DMS53 treated with DMSO at 0.1 percent for 48 hours (cell line): Measurements from ENCODE around the gene APRT.
A peak's percentile ranks its signal among the peaks of the same experiment; 100 is the strongest.
"Not testable (repeated sequence)": the region's sequence is repeated elsewhere in the genome, so short reads cannot be mapped to it uniquely, and the experiment has no call there.

ENCODE experiments used
- DNase-seq: peaks from one replicate; lab custom pipeline; 2025; ENCODE audit not compliant: unreplicated experiment; lab: John Stamatoyannopoulos, UW

Gene APRT

DNA sequence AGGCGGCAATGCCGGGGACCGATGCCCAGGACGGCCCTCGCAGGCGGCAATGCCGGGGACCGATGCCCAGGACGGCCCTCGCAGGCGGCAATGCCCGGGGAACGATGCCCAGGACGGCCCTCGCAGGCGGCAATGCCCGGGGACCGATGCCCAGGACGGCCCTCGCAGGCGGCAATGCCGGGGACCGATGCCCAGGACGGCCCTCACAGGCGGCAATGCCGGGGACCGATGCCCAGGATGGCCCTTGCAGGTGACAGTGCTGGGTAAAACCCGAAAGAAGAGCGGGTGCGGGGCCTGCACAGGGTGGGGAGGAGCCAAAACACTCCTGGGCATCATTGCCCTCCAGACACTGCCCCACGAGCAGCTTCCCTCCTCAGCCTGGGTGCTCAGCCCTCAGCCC lies 11.9 kb upstream of the APRT start:
- DNase-seq, result not testable (repeated sequence)

DNA sequence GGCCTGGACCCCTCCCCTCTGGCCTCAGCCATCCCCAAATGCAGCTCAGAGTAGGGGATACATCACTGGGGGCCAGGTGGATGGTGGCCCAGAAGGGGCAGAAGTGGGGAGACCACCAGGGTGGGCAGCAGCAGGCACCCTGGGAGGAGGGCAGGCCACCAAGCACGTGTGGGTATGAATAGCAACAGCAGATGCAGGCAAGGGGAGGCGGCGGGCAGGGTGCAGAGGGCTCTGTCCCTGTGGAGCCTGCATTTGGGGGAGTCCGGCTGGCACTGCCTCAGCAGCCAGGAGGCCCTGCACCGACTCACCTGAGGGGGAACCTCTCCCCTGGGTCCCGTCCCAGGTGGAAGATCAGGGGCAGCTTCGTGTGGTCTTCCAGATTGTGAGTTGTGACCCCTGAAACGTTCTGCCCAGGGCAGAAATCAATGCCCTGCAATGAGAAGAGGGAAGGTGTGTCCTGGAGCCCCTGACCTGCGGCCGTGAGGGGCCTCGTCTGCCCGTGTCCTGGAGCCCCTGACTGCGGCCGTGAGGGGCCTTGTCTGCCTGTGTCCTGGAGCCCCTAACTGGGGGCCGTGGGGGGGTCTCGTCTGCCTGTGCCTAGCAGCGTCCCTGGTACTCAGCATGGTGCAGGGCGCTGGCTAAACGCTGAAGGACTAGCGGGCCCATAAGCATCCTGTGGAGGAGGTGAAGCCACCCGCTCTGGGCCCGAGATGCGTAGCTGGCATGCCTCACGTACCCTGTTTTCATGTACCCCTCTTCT lies 10.7 kb upstream of the APRT start:
- no peak for DNase-seq

DNA sequence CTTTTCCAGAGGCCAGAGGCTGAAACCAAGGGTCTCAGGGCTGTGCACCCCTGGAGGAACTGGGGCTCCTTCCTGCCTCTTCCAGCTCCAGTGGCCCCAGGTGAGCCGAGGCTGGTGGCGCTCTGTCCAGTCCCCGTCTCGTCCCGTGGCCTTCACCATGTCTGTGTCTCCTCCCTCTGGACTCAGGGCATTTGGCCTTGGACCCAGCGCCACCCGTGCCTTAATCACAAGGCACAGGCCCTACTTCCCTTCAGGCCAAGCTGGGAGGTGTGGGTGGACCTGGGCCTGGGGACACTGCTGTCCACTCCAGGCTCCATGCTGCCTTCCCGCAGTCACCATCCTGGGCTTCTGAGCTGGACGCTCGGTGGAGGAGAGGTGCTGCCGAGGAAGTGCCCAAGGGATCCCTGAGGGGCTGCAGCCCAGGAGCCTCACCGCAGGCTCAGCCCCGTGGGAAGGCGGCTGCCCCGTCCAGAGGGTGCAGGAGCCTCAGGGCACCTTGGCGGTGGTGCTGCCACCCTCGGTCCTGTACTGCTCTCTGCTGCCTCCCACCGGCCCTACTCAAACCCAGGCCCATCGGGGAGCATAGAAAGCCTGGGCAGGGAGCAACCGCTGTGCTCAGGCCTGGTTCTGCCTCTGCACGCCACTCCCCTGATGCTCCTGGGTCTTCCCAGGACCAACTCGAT lies 9.6 kb upstream of the APRT start:
- no peak for DNase-seq

DNA sequence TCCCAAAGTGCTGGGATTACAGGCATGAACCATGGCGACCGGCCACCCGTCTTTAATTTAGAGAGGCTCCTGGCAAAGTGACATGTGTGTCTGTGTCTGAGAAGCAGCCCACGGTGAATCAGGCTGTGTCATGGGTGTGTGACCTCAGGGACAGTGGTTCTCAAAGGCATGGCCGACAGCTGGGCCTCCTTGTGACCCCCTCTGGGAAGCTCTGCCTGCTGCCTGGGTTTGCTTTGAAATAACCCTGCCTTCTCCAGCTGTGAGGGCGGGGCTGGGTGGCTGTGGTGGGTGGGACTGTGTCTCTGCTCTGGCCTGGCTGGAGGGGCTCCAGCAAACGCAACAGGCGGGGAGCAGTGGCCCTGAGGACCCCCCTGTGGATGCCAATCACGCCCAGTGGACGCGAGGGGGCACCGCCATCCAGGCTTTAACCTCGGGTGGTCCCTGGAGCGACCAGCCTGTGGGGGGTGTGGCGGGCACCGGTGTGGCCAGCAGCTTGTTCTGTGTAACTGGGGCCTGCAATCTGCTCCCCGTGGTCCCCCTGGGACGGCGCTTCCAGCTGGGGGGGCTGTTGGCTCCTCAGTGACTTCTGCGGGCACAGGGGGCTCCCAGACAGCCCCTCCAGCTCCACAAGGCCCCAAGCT lies 8.8 kb upstream of the APRT start:
- DNase-seq, result no peak

DNA sequence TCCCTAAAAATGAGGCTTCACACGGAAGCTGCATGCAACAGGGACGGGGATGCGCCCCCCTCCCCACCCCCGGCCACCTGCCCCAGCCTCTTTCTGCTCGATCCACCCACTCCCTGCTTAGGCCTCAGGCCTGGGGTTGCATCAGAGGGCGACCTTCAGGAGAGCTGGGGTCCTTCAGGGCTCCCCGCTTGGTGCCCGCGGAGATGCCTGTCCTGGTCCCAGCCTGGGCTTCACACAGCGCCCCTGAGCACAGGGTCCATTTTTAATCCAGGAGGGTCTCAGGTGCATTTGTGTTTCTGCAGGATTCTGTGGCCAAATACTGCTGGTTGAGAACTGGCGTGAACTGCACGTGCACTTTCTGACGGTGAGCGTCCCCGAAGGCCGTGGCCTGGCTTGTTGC lies 7.4 kb upstream of the APRT start:
- no peak for DNase-seq

DNA sequence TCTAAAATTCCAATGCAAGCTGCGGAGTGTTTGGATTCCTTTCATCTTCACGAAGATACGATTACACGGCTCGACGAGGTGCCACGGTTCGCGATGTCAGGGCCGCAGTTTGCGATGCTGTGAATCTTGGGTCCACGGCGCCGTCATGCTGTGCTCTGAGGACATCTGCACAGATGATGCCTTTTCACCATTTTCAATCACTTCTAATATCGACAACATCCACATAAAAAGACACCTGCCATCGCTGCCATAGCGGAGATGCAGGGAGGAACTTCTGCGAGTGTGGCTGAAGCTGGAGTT lies 6.8 kb upstream of the APRT start:
- no peak for DNase-seq

DNA sequence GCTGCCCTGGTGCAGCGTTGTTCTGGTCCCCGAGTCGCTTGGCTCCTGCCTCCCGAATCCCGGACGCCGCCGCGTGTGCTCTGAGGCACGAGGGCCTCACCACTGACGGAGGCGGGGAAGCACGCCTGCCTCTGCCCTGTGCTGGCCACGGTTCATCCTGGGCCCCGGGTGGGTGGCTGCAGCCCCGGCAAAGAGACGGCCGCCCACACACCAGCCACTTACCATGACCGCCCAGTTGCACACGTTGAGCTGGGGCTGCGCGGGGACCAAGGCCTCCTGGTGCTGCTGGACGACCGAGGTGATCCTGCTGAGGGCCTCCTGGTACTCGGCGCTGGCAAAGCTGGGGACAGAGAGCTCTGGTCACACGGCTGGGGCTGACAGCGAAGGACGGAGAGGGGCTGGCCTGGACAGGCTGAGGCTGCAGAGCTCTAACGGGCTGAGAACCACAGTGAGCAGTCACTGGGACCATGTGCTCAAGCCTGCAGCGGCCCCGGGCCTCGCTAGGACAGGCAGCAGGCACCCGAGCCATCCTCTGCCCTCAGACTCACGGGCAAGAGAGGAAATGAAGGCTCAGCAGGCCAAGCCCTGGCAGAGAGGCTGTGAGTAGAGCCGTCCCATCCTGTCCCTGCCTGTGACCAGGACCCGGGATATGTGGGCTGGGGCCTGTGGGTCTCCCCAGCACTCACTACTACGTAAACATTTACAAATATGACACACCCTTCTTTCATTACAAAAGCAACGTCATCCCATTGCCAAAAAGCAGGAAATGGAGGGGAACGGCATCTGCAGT lies 6.3 kb upstream of the APRT start:
- no peak for DNase-seq

DNA sequence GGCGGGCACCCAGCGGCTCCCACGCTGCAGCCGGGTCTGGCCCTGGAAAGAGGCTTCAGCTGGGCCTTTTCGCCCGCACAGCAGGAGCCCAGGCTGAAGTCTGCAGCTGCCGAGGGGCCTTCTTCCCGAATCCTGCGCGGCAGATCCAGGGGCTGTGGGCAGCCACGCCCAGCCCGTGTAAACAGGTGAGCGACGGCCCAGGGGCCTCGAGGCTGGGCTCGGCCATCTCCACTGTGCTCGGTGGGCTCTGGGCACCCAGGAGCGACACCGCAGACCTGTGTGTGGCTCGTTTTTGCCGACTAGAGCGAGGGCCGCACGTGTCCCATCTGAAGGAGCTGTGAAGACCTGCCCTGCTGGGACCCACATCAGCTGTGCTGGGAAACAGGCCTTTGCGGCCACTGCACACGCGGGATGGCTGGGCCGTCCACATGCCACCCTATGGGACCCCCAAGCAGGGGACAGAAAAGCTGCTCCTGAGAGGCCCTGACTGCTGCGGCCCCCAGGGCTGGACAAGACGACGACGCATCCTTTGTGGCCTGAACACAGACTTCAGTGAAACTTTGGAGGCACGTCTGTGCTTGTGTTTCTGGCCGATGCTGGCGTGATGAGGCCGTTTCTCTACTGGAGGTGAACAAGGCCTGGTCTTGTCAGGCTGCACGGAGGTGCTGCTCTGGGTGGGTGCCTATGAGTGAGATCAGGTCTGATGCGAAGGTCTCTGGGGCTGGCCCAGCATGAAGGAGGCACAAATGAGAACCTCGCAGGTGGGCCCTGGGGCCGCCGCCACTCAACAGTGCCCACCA lies 5.2 kb upstream of the APRT start:
- DNase-seq, result no peak

DNA sequence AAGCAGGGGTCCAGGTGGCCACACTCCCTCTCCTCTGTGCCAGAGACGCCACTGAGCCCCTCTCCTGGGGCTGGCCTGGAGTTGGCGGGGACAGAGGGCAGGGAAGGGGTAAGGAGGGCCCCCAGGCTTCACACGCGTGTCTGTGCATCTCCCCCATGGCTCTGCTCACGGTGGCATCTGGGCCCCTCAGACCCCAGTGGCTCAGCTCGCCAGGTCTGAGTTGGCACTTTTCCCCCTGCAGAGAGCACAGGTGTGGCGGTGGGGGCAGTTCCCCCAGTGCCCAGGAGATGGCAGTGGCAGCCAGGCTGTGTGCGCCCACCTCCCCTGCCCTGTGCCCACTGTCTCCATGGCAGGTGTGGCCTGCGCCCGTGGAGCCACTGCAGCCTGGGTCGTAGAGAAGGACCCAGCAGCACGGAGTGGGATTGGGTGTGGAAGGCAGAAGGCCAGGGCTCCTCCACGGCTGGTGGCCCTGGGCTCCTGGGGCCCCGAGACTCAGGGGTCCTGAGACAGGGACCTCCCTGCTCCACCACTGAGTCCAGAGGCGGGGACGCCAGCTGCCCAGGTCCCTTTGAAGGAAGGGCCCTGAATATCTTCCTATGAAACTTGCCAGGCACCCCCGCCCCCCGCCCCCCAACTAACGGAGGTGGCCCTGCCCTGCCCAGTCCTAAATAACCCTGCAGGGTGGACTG lies 4.3 kb upstream of the APRT start:
- peak; percentile 14 for DNase-seq

DNA sequence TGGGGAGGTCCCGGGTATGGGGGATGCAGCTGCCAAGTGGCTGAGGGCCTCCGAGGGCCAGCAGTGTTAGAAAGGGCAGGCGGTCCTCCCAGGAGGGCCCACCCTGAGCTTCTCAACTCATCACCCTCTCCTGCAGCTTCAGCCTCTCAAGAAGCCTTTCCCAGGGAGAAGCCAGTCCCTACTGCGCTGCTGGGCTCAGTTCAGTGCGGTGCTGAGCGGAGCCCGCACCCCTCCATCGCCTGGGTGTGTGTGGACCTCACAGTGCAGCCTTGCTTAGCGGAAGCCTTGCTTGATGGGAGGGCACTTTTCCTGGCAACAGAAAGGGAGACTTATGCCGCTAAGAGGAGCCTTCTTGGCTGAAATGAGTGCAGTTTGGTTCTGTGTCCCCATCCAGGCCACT lies 3.5 kb upstream of the APRT start:
- DNase-seq, result no peak

DNA sequence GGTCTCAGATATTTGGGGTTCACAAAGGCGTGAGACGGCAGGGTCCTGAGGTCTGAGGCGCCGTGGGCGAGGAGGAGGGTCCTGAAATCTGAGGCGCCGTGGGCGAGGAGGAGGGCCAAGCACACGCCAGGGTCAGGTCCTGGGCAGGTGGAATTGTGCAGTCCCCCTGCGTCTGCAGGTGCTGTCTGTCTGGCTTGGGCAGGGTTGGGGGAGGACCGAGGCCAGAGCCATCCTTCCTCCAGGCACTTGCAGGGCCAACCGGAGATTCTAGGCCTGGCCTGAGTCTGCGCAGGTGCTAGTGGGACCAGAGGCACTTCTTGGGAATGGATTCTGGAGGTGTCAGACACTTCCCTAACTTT lies 2.4 kb upstream of the APRT start:
- no peak for DNase-seq

DNA sequence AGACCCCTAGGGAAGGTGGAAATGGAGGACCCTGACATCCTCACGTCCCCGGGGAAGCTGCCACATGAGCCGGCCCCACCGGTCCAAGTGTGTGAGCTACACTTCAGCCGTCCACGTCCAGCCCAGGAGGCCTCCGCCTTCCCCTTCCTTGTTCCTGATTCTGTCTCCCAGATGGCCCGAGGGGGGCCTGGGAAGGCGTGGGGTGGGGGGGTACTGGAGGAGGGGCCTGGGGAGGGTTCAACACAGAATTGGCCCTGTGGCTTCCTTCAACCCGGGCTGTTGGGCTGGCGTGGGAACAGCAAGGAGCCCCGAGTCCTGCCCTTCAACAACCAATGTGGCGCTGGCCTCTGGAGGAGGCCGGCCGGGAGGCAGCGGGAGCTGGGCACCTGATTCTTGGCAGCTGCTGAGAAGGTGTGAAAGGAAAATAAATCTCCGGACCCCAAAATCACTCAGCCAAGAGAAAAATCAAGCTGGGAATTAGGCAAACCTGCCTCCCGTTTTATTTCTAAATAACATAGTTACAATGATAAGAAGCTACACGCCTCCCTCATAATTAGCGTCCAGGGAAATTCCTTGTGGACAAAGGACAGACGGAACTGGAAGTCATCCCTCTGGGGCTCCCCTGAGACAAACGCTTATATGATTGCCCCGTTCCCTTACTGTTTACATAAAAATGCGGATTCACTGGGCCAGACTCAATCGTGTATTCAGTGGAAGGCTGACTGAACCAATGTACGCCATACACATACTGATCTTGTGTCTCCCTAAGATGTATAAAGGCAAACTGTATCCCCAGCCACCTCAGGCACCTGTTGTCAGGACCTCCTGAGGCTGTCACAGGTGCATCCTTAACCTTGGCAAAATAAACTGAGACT lies 1.8 kb upstream of the APRT start:
- DNase-seq, result no peak

DNA sequence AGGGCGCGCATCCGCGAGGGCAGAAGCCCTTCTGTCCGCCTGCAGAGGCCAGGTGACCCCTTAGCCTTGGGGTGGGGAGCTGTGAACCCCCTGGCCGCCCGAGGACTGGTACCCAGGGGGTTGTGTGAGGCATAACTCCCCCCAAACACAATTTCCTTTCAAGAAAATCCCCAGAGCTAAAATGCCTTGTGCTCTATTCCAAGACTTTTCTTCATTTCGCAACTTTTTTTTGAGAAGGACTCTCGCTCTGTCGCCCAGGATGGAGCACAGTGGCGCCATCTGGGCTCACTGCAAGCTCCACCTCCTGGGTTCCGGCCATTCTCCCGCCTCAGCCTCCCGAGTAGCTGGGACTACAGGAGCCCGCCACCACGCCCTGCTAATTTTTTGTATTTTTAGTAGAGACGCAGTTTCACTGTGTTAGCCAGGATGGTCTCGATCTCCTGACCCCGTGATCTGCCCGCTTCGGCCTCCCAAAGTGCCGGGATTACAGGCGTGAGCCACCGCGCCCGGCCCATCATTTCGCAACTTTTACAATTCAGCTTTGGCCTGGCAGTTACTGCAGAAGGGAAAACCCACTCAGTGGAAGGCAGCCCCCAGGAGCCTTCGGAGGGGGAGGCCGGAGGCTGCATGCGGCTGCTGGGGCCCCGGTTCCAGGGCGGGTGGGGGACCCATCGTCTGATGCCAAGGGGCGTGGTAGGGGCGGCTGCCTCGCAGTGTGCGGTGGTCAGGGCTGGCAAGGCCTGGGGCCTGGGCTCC lies 963 bp upstream of the APRT start:
- DNase-seq, result no peak

DNA sequence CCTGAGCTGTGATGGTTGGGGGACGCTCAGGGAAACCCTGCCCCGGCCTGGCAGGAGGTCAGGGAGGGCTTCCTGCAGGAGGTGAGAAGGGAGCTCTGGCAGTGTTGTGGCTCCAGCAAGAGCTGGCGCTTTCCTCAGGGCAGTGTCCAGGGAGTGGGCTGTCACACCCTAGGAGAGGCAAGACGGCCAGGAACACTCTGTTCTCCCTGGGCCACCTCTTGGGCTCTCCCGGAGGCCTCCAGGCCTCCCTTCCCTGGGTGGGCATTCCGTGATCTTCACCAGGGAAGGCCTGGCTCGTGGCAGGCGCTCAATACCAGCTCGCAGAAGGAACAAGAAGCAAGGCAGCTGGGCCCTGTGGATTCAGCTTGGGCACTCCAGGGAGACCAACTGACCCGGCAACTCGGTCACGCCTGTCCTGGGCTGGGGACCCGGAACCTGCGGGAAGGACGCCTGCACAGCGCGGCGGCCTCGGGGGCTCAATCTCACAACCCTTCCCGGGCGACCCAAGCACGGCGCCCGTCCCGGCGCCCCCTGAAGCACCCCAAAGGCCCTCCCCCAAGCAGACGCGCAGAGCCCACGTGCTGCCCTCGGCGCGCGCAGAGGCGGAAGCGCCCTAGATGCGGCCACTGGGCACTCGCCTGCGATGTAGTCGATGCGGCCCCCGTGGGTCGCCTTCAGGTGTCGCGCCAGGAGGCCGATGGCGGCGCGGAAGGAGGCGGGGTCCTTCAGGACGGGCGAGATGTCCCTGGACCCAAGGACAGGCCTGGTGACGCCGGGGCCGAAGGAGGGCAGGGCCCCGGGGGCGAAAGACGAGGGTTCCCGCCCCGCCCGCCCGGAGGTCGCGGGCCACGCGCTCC lies 588 bp downstream of the APRT start:
- DNase-seq, result no peak

DNA sequence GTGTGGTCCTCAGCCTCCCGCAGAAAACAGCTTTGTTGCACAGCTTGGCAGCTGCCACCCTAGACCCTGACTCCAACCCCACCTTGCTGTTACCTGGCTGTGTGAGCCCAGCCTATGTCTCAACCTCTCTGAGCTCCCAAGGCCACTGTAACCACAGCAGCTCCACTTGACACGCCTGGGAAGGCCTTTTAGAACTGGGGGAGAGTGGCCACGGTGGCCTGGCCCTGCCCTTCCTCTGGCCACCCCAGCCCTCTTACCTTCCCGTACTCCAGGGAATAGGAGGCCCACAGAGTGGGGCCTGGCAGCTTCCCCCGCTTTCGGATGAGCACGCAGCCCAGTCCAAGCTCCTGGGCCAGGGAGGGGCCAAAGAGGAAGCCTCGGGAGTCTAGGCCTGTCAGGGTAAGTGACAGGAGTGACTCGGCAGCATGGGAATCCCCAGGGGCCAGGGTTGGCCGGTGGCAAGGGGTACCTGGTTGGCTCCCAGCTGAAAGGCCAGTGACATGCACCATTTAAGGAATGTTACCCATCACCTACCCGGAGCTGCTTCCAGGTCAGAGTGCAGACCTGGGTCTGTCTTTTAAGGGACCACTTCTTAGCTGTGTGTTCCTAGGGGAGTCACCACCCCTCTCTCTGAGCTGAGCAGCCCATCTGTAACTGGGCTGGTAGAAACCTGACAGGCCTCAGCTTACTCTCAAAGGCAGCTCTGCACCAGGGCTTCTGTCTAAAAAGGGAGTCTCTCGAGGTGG lies 1.4 kb downstream of the APRT start:
- no peak for DNase-seq

DNA sequence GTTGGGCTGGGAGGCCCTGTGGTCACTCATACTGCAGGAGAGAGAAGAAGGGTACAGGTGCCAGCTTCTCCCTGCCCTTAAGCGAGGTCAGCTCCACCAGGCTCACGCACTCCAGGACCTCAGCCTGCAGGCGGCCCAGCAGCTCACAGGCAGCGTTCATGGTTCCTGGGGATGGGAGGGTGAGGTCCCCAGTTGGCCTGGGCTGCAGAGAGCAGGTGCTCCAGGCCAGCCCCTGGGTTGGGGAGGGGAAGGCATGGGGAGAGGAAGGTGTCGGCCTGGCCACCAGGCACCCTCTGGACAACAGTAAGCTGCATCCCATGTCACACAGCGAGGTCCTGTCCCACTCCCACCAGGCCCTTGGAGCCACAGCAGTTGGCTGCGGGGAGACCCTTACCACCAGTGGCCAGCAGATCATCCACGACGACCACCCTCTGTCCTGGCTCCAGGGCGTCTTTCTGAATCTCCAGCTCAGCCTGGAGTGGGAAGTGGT lies 2.0 kb downstream of the APRT start:
- DNase-seq, result no peak

DNA sequence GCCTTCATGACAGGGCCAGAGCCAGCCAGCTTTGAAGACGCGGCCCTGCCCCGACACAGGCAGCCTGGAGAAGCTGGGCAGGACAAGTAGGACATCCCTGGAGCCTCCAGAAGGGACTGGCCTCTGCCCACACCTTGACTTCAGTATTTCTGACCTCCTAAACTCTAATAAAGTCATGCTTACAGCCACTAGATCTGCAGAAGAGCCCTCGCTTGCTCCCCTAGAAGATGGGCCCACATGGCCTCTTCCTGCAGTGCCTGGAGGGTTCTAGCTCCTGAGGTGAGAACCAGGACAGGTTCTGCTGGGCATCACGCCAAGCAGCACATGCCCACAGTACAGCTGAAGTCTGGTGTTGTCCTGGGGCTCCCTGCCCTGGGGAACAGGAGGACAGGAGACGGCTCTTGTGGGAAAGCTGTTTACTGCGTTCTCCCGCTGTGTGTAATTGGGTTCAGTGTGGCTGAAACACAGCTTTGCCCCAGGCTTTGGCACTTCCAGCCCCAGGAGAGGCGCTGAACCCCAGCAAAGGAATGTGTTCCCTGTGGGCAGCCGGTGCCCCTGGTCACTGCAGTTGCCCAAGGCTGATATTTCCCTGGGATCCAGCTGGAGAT lies 2.6 kb downstream of the APRT start:
- no peak for DNase-seq
